GF-D8 (cell line): ENCODE measurements around the gene MAB21L4.
"Not testable (repeated sequence)": the region's sequence is repeated elsewhere in the genome, so short reads cannot be mapped to it uniquely, and the experiment has no call there.

Experiments
- DNase-seq: peaks from one replicate; lab custom pipeline; 2025; lab: John Stamatoyannopoulos, UW

MAB21L4 gene

GRCh38 chr2:240857039-240858008, 38.6 kb downstream of the MAB21L4 start:
- DNase-seq: no peak

GRCh38 chr2:240856151-240856980, 39.6 kb downstream of the MAB21L4 start:
- no peak for DNase-seq

GRCh38 chr2:240855670-240856069, 40.3 kb downstream of the MAB21L4 start:
- no peak for DNase-seq

GRCh38 chr2:240852671-240853314, 43.2 kb downstream of the MAB21L4 start:
- no peak for DNase-seq

DNA sequence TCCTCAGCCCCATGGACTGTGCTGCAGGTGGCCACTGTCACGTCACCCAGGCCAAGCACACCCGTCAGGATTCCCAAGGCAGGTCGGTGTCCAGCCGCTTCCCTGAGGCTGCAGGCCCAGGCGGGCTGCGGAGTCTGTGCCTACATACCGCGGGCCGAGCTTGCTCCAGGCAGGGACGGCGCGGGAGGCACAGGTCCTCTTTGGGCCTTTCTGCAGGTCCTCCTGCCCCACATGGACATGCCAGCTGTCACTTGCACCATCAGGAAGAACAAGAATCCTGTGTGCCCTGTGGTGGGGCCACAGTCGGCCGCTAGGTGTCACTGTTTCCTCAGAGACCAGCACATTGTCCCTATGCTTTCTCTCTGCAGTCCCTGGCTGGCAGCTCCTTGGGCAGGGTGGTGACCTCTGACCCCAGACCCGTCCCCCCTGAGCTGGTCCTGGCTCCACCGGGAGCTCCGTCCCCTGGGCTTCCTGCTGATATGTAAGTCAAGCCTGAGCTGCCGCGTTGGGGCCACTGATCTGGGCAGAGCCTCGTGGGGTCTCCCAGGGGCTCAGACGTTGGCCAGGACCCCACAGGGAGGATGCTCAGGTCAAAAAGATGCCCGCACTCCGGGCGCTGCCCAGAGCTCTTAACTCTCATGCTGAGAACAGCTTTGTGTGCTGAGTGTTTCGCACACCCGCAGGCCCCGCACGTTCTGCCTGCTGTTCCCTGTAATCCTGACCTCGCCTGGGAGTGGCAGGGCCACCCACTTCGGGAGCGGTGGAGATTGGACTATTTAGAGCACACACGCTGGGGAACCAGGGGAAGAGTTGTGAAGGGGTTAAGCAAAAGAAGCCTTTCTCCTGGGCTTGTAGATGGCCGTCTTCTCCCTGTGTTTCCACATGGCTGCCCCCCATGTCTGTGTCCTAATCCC, 44.6 kb downstream of the MAB21L4 start:
- DNase-seq: peak; percentile 25

GRCh38 chr2:240850756-240851077, 45.2 kb downstream of the MAB21L4 start:
- DNase-seq: no peak

- no peak for DNase-seq
These were observed 45.9 kb downstream of the MAB21L4 start for GRCh38 chr2:240850026-240850425.

DNA sequence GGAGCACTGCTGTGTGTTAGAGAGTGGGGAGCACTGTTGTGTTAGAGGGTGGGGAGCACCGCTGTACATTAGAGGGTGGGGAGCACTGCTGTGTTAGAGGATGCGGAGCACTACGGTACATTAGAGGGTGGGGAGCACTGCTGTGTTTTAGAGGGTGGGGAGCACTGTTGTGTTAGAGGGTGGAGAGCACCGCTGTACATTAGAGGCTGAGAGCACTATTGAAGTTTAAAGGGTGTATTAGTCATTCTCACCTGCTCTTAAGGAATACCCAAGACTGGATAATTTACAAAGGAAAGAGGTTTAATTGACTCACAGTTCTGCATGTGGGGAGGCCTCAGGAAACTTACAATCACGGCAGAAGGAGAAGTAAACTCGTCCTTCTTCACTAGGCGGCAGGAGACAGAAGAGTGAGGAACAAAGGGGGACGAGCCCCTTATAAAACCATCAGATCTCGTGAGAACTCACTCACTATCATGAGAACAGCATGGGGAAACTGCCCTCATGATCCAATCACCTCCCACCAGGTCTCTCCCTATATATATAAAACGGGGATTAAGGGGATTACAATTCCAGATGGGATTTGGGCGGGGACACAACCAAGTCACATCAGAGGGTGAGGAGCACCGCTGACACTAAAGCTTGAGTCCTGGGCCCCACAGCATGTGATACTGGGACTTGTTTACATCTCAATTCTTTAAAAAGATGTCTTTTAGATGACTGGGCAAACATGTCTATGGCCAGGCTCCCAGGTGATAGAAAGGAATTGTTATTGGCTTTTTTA, 46.9 kb downstream of the MAB21L4 start:
- DNase-seq: no peak

GRCh38 chr2:240847817-240848216, 48.1 kb downstream of the MAB21L4 start:
- no peak for DNase-seq

GRCh38 chr2:240846873-240847595, 48.9 kb downstream of the MAB21L4 start:
- DNase-seq: no peak

- not testable (repeated sequence) for DNase-seq
These were observed 49.6 kb downstream of the MAB21L4 start for GRCh38 chr2:240846309-240846708.

GRCh38 chr2:240840435-240841060, 55.4 kb downstream of the MAB21L4 start:
- no peak for DNase-seq

- no peak for DNase-seq
These were observed 56.5 kb downstream of the MAB21L4 start for GRCh38 chr2:240839152-240840143.

DNA sequence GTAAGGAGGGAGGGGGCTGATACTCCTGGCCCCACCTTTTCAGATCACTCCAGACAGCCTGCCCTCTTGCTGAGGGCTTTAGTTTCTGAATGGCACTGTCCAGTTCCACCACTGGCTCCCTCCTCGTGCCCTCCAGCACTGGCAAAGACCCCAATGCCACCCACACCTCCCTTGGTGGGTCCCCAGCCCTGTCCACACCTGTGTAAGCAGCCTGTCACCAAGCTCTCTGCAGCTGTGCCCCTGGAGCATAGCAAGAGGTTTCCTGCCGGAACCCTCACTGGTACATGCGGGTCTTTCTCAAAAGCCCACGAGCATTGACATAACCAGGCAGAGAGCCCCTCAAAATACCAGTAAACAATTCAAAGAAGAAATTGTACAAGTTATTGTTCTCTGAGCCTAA, 58.3 kb downstream of the MAB21L4 start:
- DNase-seq: no peak

DNA sequence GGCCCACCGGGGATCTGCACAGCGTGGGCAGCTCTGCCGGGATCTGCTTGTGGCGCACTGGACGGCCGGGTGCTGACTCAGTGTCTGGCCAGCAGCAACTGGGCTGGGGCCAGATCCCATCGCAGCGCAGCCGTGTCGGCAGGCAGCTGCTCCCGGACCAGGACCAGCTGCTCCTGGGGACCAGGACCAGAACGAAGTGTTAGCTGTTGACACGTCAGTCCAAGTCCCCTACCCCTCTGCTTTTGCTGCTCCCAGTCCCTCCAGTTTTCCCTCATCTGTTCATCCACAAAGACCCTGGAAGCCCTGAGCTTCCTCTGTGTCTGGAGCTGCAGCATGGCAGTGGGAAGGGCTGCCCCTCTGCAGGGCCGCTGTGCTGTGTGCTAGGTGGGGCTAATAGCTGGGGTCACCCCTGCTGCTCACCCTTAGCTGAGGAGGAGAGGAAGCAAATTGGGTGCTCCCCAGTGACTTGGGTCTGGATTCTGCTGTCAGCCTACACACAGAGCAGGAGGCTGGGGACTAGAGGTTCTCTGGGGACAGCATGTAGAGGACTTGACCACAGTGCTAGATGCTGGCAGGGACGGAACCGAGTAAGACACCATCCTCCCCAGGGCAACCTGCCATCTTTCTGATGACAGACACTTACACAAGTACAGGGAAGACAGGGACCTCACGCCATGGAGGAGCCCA, 59.0 kb downstream of the MAB21L4 start:
- no peak for DNase-seq
